ENCODE measurements around the gene RALGDS. TPM values are rescaled to one million over a fixed set of nuclear protein-coding genes. Genes with fewer than 3 reads are reported as not detected.

The RALGDS gene
- total RNA-seq, 3 donors from 2014 or later: 38.3 to 59.4 (median 44.2) TPM

DNA sequence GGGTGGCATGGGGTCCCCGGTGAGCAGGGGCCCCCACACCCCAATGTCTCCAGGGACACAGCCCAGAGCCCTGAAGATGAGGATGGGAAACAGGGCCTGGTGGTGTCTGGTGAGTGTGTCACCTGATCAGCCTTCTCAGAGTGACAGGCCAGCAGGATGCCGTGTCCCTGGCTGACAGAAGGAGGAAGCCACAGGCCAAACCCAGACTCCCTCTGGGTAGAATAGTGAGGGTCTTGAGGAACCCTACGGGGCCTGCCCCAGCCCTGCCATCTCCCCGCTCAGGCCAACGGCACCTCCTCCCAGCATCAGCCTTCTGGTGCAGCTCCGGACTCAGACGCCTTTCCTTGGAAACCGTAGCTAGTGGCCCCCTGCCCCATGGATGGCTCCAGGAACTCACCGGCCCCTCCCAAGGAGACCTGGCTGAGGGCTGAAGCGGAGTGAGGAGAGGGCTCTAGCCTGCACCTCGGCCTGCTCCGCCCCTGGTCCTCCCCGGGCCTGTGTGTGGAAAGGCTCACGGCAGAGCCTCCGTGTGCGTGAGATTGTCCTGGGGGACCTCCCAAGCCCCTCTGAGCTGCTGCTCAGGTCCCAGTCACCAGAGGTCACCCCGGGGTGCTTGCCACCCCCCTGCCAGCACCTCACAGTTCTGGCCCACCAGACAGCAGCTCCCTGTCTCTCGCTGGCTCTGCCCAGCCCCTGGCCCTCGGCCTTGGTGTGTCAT, 6.0 kb downstream of the RALGDS start:
- ATAC-seq: peak; percentile 9
- TF ChIP-seq, protein P1, sequence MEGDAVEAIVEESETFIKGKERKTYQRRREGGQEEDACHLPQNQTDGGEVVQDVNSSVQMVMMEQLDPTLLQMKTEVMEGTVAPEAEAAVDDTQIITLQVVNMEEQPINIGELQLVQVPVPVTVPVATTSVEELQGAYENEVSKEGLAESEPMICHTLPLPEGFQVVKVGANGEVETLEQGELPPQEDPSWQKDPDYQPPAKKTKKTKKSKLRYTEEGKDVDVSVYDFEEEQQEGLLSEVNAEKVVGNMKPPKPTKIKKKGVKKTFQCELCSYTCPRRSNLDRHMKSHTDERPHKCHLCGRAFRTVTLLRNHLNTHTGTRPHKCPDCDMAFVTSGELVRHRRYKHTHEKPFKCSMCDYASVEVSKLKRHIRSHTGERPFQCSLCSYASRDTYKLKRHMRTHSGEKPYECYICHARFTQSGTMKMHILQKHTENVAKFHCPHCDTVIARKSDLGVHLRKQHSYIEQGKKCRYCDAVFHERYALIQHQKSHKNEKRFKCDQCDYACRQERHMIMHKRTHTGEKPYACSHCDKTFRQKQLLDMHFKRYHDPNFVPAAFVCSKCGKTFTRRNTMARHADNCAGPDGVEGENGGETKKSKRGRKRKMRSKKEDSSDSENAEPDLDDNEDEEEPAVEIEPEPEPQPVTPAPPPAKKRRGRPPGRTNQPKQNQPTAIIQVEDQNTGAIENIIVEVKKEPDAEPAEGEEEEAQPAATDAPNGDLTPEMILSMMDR (IDR thresholded peaks at IDR 0.05): no peak
- intact Hi-C loops (cut with DNase I, micrococcal nuclease): no loop called here
- DNase-seq: peak in 2 of 3 donors; percentile 37 to 58
- Histone ChIP-seq H3K9me3 (no peaks in the 10 kb centered on the region), H3K36me3 (ENCODE audit: low read depth) (no peaks in the 10 kb centered on the region), H3K4me1 (ENCODE audit: low read depth) (peaks cover 51% of the 10 kb centered on the region), H3K4me3 (no peak overlapping the region)

- intact Hi-C loops (cut with DNase I, micrococcal nuclease): no loop called here
- H3K36me3 ChIP-seq (ENCODE audit: low read depth): no peaks in the 10 kb centered on the region
- H3K4me3 ChIP-seq: no peak overlapping the region
- no peaks in the 10 kb centered on the region for H3K9me3 ChIP-seq
- TF ChIP-seq, protein P1 (IDR thresholded peaks at IDR 0.05): no peak
- H3K4me1 ChIP-seq (ENCODE audit: low read depth): peaks cover 43% of the 10 kb centered on the region
- DNase-seq (peak in 2 of 3 donors; percentile 39 to 60), ATAC-seq (peak; percentile 2)
Measured at GRCh38 chr9:133113949-133114885, 6.8 kb downstream of the RALGDS start.

- Histone ChIP-seq H3K4me3 (no peak overlapping the region), H3K36me3 (ENCODE audit: low read depth) (peaks cover under 1% of the 10 kb centered on the region), H3K4me1 (ENCODE audit: low read depth) (peaks cover 43% of the 10 kb centered on the region), H3K9me3 (no peaks in the 10 kb centered on the region)
- intact Hi-C loops (cut with DNase I, micrococcal nuclease): no loop called here
- ATAC-seq: peak; percentile 23
- TF ChIP-seq, protein P1 (IDR thresholded peaks at IDR 0.05): no peak
- DNase-seq: peak in 2 of 3 donors; percentile 42 to 65
Measured at GRCh38 chr9:133113163-133113948, 7.7 kb downstream of the RALGDS start.

GRCh38 chr9:133112663-133113026, 8.4 kb downstream of the RALGDS start:
- no peak overlapping the region for H3K4me3 ChIP-seq
- no peaks in the 10 kb centered on the region for H3K9me3 ChIP-seq
- intact Hi-C loops (cut with DNase I, micrococcal nuclease): no loop called here
- H3K4me1 ChIP-seq (ENCODE audit: low read depth): peaks cover 43% of the 10 kb centered on the region
- peaks cover 7% of the 10 kb centered on the region for H3K36me3 ChIP-seq (ENCODE audit: low read depth)
- ATAC-seq (peak; percentile 19), DNase-seq (peak; percentile 46 to 75 (median 51))
- TF ChIP-seq, protein P1 (IDR thresholded peaks at IDR 0.05): no peak
